Prostate gland (tissue), 2 donors: ENCODE results near the gene ASB6. TPM values are rescaled to one million over a fixed set of nuclear protein-coding genes. Genes with fewer than 3 reads are reported as not detected.

Experiments used
- DNase-seq: peaks from one replicate; pipeline ENCODE4 v3.0.0-alpha.2; 2019; ENCODE audit warnings: low spot score
- H3K27ac ChIP-seq, 2 donors: fragments of 200-600 bp; sonication (generic); 2 replicates each; pipeline ENCODE4 v1.5.1; 2017 to 2019
- H3K27me3 ChIP-seq: fragments of 200-600 bp; sonication (generic); replicated peaks from 2 replicates; pipeline ENCODE4 v1.5.1; 2019; ENCODE audit not compliant: insufficient read depth
- H3K36me3 ChIP-seq, 2 donors: fragments of 200-600 bp; sonication (generic); 1 replicate in 1 of 2; 2 replicates in 1 of 2; pipeline versions ENCODE4 v1.5.1 to v1.8.1; 2017 to 2019
- H3K4me1 ChIP-seq: fragments of 200-600 bp; sonication (generic); replicated peaks from 2 replicates; pipeline ENCODE4 v1.5.1; 2019
- H3K4me3 ChIP-seq, 2 donors: fragments of 200-600 bp; sonication (generic); 2 replicates each; pipeline ENCODE4 v1.5.1; 2017 to 2019
- H3K9me3 ChIP-seq: fragments of 200-600 bp; sonication (generic); 2 replicates; pipeline ENCODE4 v1.5.1; 2017
- CTCF ChIP-seq, 4 experiments: fragments of 200-600 bp in 2 of 4; fragments of 450-650 bp in 2 of 4; sonication (generic) in 2 of 4; IDR thresholded peaks; 1 replicate in 3 of 4; 2 replicates in 1 of 4; pipeline ENCODE4 v1.5.1; 2016 to 2019; ENCODE audit warnings: antibody characterized with exemption in 4 of 4, mild to moderate bottlenecking in 2 of 4, moderate library complexity in 2 of 4
- POLR2A ChIP-seq: fragments of 450-650 bp; IDR thresholded peaks from one replicate; pipeline ENCODE4 v1.6.1; 2016; ENCODE audit warnings: antibody characterized with exemption, mild to moderate bottlenecking
- POLR2AphosphoS5 ChIP-seq: sonication (generic); formaldehyde crosslinking; IDR thresholded peaks from one replicate; pipeline ENCODE4 v1.6.1; 2017; ENCODE audit warnings: antibody characterized with exemption
- WGBS: methylation state at CpG from one replicate; pipeline ENCODE4 v1.1.5; 2018; 5-methylcytosine and 5-hydroxymethylcytosine counted together
- intact Hi-C: fragments of 100-400 bp; cut with DNase I; formaldehyde crosslinking; loops from one replicate; pipeline ENCODE4 v1.14.2; 2022
- total RNA-seq, 2 donors: library from RNA; depleted of rRNA; stranded (reverse); fragments of >200 nt; gene quantifications; one replicate each; pipeline ENCODE4 v1.1.0, GENCODE V29; 2016

ASB6 gene
- total RNA-seq, 2 donors from 2014 or later, result 25.2 to 50.3 TPM

GRCh38 chr9:129612815-129613519, 29.0 kb downstream of the ASB6 start:
- no peaks in the 10 kb centered on the region for H3K9me3 ChIP-seq
- 67% methylated on average over 12 of the region's 15 CpGs for WGBS
- TF ChIP-seq POLR2AphosphoS5 (no peak), POLR2A (no peak), CTCF (IDR thresholded peaks at IDR 0.05) (no peak)
- no peak overlapping the region for H3K4me3 ChIP-seq
- H3K27ac ChIP-seq, result no peak overlapping the region
- H3K36me3 ChIP-seq, result no peaks in the 10 kb centered on the region
- no peak for DNase-seq
- H3K4me1 ChIP-seq, result peaks cover 3% of the 10 kb centered on the region
- intact Hi-C loops, result no loop called here
- H3K27me3 ChIP-seq, result no peaks in the 10 kb centered on the region

- Histone ChIP-seq H3K36me3 (no peaks in the 10 kb centered on the region), H3K4me1 (peaks cover 6% of the 10 kb centered on the region), H3K27ac (no peak overlapping the region), H3K9me3 (no peaks in the 10 kb centered on the region), H3K27me3 (no peaks in the 10 kb centered on the region), H3K4me3 (no peak overlapping the region)
- WGBS, result 81% methylated on average over 7 of the region's 7 CpGs
- no peak for DNase-seq
- intact Hi-C loops, result no loop called here
- TF ChIP-seq CTCF (IDR thresholded peaks at IDR 0.05) (no peak), POLR2A (no peak), POLR2AphosphoS5 (no peak)
Measured at GRCh38 chr9:129612123-129612522, 29.8 kb downstream of the ASB6 start.

GRCh38 chr9:129611307-129611800, 30.6 kb downstream of the ASB6 start:
- H3K27ac ChIP-seq, result peak overlapping the region; percentile 89 to 94

DNA sequence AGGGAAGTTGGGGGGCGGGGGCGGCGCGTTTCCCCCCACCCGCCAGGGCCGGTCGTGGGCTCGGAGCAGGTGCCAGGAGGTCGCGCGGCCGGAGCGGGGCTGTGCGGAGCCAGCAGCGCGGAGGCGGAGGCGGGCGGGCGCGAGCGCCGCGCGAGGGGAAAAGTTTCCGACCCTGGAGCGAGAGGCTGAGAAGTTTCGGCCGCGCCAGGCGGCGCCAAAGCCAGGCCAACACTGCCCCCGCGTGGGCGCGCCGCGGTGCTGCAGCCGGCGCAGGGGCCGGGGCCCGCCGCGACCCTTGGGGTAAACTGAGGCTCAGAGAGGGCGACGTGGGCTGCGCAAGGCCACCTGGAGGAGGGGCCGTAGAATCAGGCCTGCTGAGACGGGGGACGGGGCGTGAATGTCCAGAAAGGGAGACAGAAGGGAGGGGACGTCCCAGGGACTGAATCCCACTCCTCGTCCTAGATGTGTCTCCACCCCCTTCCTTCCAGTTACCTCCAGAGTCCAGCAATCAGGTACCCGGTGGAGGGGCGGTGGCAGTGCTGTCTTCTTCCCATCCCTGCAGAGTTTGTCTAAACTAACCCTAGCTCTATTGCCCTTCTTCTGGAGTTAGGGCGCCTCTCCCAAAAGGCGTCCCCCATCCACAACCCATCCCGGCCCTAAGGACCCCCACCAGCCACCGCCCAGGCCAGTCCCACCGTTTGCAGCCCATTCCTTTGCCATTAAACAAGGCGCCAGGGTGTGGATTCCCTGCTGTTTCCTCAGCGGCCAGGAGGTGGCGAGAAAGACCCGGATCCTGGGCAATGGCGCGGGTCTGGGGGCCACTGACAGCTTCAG, 31.3 kb downstream of the ASB6 start:
- intact Hi-C loops, result loop anchor here (1.0 kb wide), 2 partner anchors 436 to 472 kb away; no protein-coding TSS in a partner anchor
- Histone ChIP-seq H3K4me1 (peaks cover 6% of the 10 kb centered on the region), H3K27me3 (no peaks in the 10 kb centered on the region), H3K27ac (peak overlapping the region; percentile 89 to 94), H3K4me3 (peak overlapping the region; percentile 64 to 69), H3K9me3 (no peaks in the 10 kb centered on the region), H3K36me3 (no peaks in the 10 kb centered on the region)
- WGBS, result under 1% methylated on average over 66 of the region's 66 CpGs
- TF ChIP-seq CTCF (IDR thresholded peaks at IDR 0.05), result peak; percentile 93 to 100 (median 98)
- TF ChIP-seq POLR2A, result peak; percentile 20
- peak; percentile 33 for TF ChIP-seq POLR2AphosphoS5
- peak; percentile 62 for DNase-seq

More at GRCh38 chr9:129611307-129611800, 30.6 kb downstream of the ASB6 start:
- no peak for DNase-seq
- Histone ChIP-seq H3K9me3 (no peaks in the 10 kb centered on the region), H3K4me3 (peak overlapping the region in 1 of 2 donors; percentile 69), H3K27me3 (no peaks in the 10 kb centered on the region), H3K36me3 (no peaks in the 10 kb centered on the region), H3K4me1 (peaks cover 6% of the 10 kb centered on the region)
- WGBS, result 28% methylated on average over 12 of the region's 12 CpGs
- intact Hi-C loops, result no loop called here
- no peak for TF ChIP-seq POLR2A
- TF ChIP-seq CTCF (IDR thresholded peaks at IDR 0.05), result peak in 2 of 4 experiments; percentile 9 to 59
